Amniotic stem cell (primary cell): ENCODE measurements around the gene LRIT1.

ENCODE experiments used
- DNase-seq: peaks from one replicate; lab custom pipeline; 2025; lab: John Stamatoyannopoulos, UW

The LRIT1 gene

GRCh38 chr10:84193327-84193726 is 48.0 kb downstream of the LRIT1 start:
- no peak for DNase-seq

GRCh38 chr10:84191106-84191505 is 50.2 kb downstream of the LRIT1 start:
- DNase-seq, result no peak

- no peak for DNase-seq
Observed at GRCh38 chr10:84190621-84191020, 50.7 kb downstream of the LRIT1 start.

GRCh38 chr10:84188815-84189214 is 52.5 kb downstream of the LRIT1 start:
- no peak for DNase-seq

- no peak for DNase-seq
Observed at GRCh38 chr10:84185526-84186175, 55.7 kb downstream of the LRIT1 start.

GRCh38 chr10:84184517-84184916 is 56.8 kb downstream of the LRIT1 start:
- DNase-seq, result no peak

GRCh38 chr10:84181631-84182030 is 59.7 kb downstream of the LRIT1 start:
- DNase-seq, result no peak
